ENCODE data around the gene USP36.
"Not testable (repeated sequence)": the region's sequence is repeated elsewhere in the genome, so short reads cannot be mapped to it uniquely, and the experiment has no call there.

USP36 gene

DNA sequence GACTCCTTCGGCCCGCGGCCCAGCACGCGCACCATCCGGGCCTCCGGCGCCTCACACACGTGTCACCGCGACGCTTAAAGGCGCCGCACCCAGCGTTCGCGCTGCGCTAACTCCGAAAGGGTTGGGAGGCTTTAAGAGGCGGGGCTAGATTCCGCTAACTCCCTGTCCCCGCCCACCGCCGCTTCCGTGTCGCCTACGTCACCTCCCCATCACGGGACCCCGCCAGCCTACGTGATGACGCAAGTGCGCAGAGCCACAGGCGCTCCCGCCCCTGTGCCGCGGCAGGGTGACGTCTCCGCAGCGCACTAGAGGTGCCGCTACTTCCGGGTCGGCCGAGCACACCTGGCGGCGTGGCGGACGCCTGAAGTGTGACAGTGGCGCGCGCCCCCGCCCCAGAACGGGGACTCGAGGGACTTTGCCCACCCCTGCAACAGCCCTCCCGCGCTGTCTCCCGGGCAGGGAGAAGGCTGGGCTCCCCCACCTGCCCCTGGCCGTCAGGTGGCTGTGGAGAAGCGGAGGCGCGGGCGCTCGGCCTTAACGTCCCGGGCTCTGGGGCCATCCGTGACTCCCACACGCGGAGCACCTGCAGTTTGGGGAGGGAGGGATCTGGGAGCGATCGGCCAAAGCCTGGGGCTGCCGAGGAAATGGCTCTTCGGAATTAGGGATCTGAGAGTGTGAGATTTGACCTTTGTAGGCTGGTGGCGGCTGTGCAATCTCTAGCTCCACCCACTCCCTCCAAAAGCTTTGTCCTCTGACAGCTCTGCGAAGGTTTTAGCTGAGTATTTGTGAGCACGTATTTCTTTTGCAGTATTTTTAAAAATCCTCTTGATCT lies at the start of gene USP36:
TSS of gene USP36 (minus strand) at position 35 of the 832 bp plus-strand sequence. CDS start 4,451 bp downstream, outside the sequence.
- FAIRE-seq: no peak

GRCh38 chr17:78890096-78890495 lies 49.5 kb upstream of the USP36 start:
- not testable (repeated sequence) for FAIRE-seq

DNA sequence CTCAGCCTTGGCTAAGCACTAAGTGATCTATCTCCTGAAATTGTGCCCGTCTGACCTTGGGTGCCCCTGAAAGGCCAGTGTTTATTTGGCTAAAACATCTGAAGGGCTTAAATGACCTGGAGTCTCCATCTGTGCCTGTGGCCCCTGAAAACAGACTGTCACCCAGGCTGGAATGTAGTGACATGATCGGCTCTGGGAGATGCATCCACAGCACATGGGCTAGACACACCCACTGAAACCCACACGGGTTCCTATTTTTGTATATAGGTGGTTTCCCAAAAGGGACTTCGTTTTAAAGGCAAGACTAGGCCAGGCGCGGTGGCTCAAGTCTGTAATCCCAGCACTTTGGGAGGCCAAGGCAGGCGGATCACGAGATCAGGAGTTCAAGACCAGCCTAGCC lies 48.9 kb upstream of the USP36 start:
- FAIRE-seq: no peak

DNA sequence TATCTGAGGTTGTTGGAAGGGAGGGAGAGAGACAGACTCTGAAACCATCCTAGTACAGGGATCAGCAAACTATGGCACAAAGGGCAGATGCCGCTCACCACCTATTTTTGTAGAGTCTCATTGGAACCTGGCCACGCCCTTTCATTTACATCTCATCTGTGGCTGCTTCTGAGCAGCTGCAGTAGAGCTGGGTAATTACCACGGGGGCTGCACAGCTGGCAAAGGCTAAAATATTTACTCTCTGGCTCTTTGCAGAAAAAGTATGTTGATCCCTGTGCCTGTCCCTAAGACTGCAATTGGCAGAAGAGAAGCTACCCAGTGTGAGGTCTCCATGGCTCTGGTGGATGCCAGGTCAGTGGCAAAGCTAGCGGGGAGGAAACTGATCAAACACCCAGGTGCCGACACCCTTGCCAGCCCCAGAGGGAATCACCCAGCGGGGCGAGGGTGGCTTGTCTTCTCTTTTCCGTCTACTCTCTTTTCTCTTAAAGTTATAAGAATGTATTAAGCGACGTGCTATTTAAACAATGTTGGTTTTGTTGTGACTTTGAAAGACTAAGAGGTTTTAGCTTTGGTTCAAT lies 48.4 kb upstream of the USP36 start:
- no peak for FAIRE-seq

DNA sequence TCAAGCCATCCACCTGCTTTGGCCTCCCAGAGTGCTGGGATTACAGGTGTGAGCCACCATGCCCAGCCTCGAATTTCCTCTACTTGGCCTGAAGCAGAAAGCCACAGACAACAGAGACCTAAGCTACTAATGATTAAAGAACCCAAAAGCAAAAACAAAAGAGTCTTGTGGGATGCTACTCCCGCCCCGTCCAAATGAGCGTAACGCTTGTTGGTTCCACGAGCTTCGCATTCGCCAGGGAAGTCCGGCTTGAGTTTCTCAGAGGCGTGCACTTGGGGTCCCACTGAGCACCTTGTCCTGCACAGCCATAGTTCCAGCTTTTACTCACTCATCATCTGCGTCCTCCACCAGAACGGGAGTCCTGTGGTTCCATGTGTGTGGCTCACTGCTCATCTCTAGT lies 46.3 kb upstream of the USP36 start:
- FAIRE-seq: no peak

DNA sequence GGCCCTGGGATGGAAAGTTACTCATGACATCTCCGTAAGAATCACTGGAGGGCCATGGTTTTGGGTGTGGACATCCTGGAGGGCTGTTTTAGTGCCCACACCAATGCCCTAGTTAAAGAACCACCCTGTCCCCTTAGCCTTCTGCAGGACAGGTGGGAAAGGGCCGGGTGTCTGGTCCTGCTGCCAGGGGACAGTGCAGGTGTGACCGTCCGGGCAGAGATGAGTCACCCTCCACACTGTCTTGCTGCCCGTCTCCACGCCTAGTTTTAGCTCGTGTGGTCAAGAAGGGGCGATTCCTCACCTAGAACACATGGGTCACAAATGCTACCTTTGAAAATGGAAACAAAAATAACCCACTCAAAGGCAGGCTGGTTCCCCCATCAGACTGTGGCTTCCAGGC lies 45.3 kb upstream of the USP36 start:
- FAIRE-seq: no peak

GRCh38 chr17:78884876-78885667 lies 44.5 kb upstream of the USP36 start:
- FAIRE-seq: no peak

GRCh38 chr17:78884148-78884825 lies 43.7 kb upstream of the USP36 start:
- FAIRE-seq: no peak

DNA sequence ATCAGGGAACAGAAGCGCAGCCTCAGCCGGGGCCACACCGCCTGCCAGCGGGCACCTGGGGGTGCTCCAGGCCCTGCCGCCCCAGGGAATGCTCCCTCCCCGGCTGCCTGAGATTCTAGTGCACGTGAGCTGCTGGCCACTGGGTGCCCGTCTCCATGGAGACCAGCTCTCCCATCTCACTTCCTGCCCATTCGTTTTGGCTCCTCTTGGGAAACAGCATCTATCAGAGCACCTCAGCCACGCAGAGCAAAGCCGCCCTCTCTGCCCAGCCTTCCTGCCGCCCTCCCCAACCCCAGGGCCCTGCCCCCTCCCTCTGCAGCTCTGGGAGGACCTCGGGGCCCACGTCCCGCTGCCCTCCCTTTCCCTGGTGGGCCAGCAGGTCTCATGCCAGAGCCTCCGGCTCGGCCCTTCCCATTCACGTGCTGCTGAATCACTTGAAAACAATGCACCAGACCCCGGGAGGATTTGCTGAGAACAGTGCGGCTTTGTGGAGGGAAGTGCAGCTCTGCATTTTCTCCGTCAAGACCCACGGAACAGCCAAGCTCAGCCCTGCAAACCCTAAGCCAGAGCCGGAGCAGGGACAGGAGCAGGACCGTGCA lies 43.0 kb upstream of the USP36 start:
- no peak for FAIRE-seq

GRCh38 chr17:78883089-78883532 lies 42.5 kb upstream of the USP36 start:
- FAIRE-seq: no peak

GRCh38 chr17:78882540-78883088 lies 42.0 kb upstream of the USP36 start:
- FAIRE-seq: no peak

GRCh38 chr17:78879635-78880186 lies 39.1 kb upstream of the USP36 start:
- no peak for FAIRE-seq

DNA sequence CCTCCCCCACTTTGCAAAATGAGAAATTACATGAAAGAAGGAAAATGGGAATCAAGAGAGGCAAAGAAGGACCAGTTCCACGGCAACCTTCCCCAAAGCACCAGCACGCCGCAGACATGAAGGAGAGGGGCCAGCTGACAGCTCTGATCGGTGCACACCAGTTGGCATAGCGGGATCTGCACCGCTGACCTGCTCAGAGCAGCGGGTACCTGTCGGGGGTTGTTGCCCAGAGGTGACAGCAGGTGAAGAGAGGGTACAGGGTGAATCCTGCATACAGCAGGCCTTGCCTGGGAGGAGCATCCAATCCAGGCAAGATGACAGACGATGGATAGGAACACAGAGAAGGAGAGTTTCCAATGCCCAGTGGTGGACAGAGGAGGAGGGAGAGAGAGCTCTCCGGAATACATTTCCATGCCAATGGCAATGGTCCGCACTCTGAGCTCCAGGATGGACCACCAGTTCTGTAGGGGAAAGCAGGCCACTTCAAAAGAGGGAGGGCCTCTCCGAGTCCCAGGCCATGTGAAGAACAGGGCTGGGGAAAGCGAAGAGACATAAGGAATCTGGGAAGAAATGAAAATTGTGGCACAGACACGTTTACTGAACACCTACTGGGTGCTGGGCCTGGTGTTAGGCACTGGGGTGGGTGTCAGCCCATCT lies 38.4 kb upstream of the USP36 start:
- FAIRE-seq: no peak

- FAIRE-seq: no peak
Measured at GRCh38 chr17:78878261-78878660, 37.6 kb upstream of the USP36 start.

GRCh38 chr17:78876954-78877517 lies 36.4 kb upstream of the USP36 start:
- not testable (repeated sequence) for FAIRE-seq

DNA sequence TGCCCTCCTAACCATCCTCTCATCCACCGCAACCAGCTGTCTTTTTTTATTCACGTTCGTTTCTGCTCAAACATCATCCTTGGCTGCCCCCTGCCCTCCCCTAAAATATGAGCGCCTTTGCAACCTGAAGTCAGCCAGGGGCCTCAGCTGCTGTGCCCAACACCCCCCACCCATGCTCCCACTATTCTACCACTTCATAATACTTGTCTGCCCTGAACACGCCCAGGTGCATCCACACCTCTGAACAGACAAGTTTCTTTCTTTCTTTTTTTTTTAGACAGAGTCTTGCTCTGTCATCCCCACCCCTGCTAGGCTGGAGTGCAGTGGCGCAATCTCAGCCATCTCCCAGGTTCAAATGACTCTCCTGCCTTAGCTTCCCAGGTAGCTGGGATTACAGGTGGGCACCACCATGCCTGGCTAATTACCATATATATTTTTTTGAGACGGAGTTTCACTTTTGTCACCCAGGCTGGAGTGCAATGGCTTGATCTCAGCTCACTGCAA lies 35.5 kb upstream of the USP36 start:
- FAIRE-seq: no peak

GRCh38 chr17:78875363-78876093 lies 34.9 kb upstream of the USP36 start:
- no peak for FAIRE-seq

- no peak for FAIRE-seq
Measured at GRCh38 chr17:78873519-78874340, 33.1 kb upstream of the USP36 start.

DNA sequence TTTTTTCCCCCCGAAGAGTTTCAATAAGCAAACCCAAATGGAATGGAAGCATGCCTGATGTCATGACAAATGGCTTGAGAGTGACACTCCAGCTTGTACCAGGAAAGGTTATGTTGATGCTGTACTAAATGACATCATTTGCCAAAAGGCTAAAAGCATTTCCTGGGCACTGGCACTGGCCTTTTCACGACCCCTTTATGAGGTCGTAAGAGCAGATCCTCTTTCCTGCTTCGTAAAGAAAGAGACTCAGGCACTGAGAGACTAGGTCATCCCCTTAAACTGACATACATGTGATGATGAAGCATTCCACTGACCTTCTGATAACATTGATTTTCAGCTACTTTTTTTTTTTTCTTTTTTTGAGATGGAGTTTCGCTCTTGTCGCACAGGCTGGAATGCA lies 31.9 kb upstream of the USP36 start:
- no peak for FAIRE-seq
